Fibroblast of skin of left quadriceps (primary cell): ENCODE data around the gene CD163L1.
"Not testable (repeated sequence)": the region's sequence is repeated elsewhere in the genome, so short reads cannot be mapped to it uniquely, and the experiment has no call there.

Experiments used
- DNase-seq, 2 experiments: peaks; one replicate each; pipeline ENCODE4 v3.0.0-alpha.2; 2013; ENCODE audit warnings: low read depth in 2 of 2

Gene CD163L1

DNA sequence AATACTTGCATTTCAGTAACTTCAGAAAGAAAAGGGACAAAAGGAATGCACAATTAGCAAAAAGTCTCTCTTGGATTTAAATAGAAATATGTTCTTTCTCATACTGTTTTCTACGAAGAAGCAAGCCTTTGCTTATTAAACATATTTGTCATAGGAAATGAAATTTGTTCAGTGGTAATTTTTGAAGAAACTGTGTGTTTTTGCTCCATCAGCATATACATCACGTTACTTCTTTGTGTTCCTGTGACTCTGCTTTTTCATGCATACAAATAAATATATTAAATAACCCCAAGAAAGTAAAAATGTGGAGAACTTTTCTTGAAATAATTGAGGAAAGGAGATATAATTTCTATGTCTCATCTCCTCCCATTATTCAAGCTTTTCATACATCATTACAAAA is 39.7 kb downstream of the CD163L1 start:
- no peak for DNase-seq

- no peak for DNase-seq
Measured at GRCh38 chr12:7403466-7403865, 40.5 kb downstream of the CD163L1 start.

DNA sequence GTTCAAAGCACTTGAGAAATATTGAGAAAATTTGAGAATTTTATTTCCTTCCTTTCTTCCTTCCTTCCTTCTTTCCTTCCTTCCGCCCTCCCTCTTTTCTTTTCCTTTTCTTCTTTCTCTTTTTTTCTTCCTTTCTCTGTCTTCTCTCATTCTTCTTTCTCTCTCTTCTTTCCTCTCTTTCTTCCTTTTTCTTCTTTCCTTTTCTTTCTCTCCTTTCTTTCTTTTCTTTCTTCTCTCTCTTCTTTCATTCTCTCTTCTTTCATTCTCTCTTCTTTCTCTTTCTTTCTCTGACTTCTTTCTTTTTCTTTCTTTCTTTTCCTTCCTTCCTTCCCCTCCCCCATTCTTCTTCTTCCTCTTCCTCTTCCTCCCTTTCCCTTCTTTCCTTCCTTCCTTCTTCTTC is 44.9 kb downstream of the CD163L1 start:
- DNase-seq: no peak

DNA sequence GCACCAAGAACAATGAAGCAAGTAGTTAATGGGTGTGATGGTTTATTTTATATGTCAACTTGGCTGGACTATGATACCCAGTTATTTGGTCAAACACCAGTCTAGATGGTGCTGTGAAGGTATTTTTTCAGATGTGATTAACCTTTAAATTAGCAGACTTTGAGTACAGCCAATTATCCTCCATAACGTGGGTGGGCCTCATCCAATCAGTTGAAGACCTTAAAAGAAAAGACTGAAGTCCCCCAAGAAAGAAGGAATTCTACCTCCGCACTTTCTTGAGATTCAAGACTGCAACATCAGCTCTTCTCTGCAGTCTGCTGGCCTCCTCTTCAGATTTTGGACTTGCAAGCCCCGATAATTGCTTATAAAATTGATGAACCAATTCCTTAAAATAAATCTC is 47.5 kb downstream of the CD163L1 start:
- DNase-seq: no peak

DNA sequence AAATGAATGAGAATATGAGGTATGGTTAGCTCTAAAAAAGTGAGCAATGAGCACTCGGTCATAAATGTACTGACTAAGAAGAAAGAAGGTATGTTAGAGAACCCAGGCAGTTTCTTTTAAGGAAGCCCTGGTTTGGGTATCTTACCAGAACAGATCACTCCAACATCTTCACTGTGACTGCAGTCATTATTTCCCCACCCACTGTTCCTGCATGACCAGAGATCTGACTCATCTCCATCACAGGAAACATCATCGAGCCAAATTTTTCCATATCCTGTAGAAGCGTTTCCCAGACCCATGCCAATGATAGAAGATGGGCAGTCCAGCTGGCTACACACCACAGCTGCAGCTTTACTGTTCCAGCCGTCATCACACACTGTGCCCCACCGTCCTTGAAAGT is 48.0 kb downstream of the CD163L1 start:
- DNase-seq: no peak

GRCh38 chr12:7387289-7387688 is 56.7 kb downstream of the CD163L1 start:
- DNase-seq: no peak

- no peak for DNase-seq
Measured at GRCh38 chr12:7383157-7383556, 60.8 kb downstream of the CD163L1 start.

DNA sequence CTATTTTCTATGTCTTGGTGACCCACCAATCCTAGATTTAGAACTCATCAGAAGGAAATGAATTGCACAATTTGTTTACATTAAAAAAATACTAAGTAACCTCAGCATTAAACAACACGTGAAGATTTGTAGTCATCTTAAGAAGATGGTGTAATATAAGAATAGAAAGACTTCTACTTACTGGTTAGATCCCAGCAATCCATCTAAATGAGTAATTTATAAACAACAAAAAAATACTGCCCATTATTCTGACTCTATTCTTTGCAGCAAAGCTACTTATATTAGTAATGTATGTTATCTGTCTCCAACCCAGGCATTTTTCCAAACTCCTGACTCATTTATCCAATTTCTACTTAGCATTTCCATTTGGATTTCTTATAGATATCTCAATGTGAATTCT is 67.8 kb downstream of the CD163L1 start:
- peak; percentile 50 to 54 for DNase-seq

- no peak for DNase-seq
Measured at GRCh38 chr12:7375145-7375543, 68.8 kb downstream of the CD163L1 start.

DNA sequence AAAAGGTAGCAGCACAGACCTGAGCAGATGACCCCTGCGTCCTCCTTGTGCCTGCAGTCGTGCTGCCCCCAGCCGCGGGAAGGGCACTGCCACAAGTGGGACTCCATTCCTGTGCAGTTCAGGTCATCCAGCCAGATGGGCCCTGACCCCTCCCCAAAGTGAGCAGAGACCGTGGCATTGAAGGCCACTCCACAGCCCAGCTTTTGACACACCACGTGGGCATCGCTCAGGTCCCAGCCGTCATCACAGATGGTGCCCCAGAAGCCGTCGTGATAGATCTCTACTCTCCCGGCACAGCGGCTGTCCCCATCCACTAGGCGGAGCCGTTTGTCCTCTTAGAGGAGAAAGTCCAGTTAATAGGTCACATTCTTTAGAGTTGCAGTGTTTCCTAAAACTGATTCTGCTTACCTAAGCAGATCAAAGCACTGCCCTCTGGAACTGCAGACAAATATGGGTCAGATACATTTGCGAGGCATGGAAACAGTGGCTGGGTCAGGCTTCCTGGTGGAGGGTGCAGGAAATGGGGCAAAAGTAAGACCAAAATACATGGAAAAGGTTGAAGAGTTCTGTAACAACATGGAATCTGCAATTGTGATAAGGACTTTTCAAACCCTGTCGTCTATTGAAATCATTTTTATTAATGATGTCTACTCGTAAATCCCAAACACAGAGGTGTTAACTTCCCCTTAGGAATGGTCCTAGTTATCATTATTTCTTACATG is 69.4 kb downstream of the CD163L1 start:
- peak; percentile 7 to 14 for DNase-seq

DNA sequence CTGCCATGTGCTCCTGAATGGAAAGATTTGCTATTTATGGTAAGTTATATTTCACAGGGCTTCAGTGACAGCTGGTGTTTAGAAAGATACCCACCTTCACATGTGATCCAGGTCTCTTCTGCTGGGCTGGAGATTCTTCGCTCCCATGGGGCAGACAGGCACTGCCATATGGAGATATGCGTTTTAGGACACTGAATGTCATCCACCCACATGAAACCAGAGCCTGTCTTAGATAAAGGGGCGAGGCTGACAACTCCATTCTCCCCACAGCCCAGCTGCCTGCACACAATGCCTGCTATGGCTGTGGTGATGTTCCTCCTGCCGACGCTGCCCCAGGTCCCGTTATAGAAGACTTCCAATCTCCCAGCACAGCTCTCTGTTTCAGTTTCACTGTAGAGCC is 70.7 kb downstream of the CD163L1 start:
- no peak for DNase-seq

DNA sequence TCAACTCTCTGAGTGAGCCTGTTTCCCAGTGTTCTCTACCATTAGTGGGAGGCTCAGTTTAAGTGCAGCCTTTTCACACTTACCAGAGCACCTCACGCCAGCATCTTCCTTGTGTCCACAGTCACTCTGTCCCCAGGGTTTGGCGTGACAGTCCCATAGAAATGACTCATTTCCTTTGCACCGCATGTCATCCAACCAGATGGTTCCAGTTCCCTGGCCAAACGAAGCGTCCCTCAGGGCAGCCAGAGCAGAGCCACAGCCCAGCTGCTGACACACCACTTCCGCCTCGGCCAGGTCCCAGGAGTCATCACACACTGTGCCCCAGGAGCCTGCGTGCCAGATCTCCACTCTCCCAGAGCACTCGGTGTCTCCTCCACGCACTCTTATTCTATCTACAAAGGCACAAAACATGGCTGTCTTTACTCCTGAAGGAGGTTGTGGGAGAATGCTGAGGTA is 74.7 kb downstream of the CD163L1 start:
- no peak for DNase-seq

DNA sequence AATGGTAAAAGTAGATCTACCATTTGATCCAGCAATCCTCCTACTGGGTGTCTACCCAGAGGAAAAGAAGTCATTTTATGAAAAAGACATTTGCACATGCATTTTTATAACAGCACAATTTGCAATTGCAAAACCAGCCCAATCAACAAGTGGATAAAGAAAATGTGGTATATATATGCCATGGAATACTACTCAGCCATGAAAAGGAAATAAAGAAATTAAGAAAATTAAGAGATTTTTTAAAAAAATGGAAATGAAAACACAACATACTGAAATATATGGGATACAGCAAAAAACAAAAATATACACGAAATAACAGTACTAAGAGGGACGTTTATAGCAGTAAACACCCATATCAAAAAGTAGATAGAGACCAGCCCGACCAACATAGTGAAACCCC is 81.2 kb downstream of the CD163L1 start:
- DNase-seq: no peak

GRCh38 chr12:7361265-7361664 is 82.7 kb downstream of the CD163L1 start:
- DNase-seq: no peak

GRCh38 chr12:7354529-7354928 is 89.4 kb downstream of the CD163L1 start:
- DNase-seq: no peak

DNA sequence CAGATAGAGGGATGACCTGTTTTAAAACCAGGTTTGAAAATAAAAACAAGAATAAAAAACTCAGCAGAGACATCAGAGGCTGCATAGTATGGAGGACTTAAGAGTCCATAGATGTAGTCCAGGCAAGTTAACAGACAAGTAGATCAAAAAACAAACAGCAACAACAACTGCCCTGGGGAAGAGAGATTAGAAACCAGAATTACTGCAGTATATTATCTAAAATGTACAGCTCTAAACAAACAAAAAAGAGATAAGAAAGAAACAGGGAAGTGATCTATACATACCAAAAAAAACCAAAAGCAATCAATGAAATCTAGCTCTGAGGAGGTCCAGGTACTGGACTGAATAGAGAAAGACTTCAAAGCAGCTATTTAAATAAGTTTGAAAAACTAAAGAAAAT is 91.3 kb downstream of the CD163L1 start:
- DNase-seq: no peak

DNA sequence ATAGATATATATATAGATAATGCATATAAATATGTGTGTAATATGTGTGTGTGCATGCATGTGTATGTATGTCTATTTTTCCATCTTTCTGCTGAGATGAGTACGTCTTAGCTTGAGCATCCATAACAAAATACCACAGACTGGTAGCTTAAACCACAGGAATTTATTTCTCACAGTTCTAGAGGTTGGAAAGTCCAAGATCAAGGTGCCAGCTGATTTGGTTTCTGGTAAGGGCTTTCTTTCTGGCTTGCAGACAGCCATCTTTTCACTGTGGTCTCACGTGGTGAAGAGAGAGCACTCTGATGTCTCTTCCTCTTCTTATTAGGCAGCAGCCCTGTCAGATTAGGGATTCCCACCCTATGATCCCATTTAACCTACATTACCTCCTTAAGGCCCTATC is 92.8 kb downstream of the CD163L1 start:
- DNase-seq: no peak

DNA sequence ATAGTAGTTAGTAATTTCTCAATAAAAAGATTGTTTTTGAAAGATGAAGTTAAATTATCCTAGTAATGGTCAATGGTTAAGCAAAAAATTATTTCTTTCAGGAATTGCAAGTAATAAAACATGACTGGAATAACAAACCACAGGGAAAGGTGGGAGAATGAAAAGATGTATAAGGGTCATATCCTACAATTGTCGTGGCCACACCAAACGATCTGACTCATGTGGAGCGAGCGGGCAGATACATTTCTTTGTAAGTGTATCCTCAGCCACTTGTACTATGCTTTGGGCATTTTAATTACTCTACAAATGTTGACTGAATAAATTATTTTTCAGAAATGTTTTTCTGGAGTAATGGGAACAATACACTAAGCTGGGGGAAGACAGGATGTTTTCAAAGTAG is 94.5 kb downstream of the CD163L1 start:
- no peak for DNase-seq

DNA sequence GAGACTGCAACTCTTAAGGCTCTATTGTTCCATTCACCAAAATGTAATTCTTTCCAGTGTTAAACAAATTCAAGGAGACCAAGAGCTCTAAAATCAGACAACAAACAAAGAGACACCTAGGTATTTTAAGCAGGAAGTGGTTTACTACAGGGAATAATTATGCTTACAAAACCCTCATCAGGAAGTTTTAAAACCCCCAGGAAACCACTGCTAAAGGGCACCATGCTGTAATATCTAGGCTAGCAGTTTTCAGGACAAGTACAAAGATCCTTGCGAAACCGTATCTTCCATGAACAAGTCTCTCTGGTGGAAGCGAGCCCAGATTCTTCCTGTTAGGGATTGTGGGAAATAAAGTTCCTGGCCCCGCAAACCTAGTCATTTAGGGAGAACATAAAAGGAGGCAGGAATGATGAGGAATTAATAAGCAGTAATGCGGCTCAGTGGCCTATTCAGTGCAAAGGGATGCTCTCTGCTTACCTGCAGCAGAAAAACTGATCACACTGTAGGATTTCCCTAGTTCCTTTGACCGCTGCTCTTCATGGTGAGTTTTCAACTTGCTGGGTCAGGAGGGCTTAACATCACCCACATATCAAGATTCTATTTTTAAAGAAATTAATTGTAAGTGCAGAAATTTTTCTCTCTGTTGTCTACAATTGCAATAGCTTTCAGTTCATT is 97.3 kb downstream of the CD163L1 start:
- DNase-seq: no peak

DNA sequence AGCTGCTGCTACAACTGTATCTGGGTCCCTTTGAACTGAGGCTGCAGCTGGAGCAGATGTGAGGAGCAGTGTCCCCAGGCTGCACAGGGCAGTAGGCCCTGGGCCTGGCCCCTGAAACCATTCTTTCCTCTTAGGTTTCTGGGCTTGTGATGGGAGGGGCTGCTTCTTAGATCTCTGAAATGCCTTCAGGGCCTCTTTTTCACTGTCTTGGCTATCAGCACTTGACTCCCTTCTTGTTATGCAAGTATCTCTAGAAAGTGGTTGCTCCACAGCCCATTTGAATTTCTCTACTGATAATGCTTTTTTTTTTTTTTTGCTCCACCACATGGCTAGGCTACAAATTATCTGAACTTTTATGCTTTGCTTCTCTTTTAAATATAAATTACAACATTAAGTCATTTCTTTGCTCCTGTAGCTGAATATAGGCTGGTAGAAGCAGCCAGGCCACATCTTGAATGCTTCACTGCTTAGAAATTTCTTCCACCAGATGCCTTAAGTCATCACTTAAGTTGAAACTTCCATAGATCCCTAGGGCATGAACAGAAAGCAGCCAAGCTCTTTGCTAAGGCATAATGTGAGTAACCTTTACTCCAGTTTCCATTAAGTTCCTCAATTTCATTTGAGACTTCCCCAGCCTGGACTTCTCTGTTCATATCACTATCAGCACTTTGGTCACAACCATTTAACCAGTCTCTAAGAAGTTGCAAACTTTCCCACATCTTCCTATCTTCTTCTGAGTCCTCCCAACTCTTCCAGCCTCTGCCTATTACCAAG is 98.9 kb downstream of the CD163L1 start:
- DNase-seq: no peak

- DNase-seq: no peak
Measured at GRCh38 chr12:7339675-7340074, 104.3 kb downstream of the CD163L1 start.

DNA sequence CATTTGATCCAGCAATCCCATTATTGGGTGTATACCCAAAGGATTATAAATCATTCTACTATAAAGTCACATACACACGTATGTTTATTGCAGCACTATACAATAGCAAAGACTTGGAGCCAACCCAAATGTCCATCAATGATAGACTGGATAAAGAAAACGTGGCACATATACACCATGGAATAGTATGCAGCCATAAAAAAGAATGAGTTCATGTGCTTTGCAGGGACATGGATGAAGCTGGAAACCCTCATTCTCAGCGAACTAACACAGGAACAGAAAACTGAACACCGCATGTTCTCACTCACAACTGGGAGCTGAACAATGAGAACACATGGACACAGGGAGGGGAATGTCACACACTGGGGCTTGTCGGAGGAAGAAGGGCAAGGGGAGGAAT is 106.2 kb downstream of the CD163L1 start:
- DNase-seq: not testable (repeated sequence)

DNA sequence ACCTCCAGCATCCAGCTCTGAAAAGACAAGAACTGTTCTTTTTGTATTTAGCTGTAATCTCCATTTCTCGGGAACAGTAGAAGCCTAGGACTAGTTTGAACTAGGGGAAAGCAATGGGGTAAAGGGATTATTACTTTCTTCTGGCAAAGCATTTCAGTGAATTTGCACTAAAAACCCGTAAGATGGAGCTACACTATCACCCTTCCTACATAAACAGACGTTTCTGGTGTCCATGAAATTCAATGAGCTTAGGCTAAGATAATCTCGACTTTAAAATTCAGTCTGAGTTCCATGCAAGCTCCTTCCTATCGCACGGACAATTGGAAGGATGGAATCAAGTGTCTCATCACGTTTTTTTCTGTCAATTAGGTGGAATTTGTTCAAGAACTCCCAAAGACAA is 116.0 kb downstream of the CD163L1 start:
- DNase-seq: no peak
